HG03575 (cell line): ENCODE results near the gene IL9.
"Not testable (repeated sequence)": the region's sequence is repeated elsewhere in the genome, so short reads cannot be mapped to it uniquely, and the experiment has no call there.

ENCODE experiments used
- ATAC-seq: cut with Tn5 transposase; IDR thresholded peaks from one replicate; pipeline ENCODE4 v1.9.1; 2021; ENCODE audit not compliant: unreplicated experiment, insufficient number of reproducible peaks, low FRiP score; ENCODE audit errors: extremely low read depth

Gene IL9

GRCh38 chr5:135874461-135874860 lies 21.2 kb downstream of the IL9 start:
- no peak for ATAC-seq

- ATAC-seq, result no peak
Measured at GRCh38 chr5:135873831-135874230, 21.8 kb downstream of the IL9 start.

DNA sequence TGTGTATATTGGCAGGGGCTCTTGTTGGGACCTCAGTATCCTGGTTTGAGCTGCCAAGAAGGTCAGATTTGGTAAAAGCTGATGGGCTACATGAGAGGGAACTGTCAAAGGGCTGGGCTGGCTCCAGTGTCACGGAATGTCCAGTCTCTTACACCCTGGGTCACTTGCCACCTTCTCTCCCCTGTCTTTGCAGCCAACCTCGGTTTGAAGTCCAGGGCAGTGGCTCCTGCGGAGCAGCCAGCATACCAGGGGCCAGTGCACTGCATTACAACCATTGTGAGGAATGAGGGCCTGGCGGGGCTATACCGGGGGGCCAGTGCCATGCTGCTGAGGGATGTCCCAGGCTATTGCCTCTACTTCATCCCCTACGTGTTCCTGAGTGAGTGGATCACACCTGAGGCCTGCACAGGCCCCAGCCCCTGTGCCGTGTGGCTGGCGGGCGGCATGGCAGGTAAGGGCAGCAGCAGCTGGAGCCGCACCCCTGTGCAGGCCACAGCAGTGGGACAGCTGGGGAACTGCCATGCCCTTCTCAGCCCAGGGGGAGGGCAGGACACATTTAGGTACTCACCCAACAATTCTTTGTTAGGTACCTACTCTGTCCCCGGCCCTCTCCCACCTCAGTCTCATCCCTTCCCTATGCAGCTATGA lies 24.2 kb downstream of the IL9 start:
- ATAC-seq, result no peak

DNA sequence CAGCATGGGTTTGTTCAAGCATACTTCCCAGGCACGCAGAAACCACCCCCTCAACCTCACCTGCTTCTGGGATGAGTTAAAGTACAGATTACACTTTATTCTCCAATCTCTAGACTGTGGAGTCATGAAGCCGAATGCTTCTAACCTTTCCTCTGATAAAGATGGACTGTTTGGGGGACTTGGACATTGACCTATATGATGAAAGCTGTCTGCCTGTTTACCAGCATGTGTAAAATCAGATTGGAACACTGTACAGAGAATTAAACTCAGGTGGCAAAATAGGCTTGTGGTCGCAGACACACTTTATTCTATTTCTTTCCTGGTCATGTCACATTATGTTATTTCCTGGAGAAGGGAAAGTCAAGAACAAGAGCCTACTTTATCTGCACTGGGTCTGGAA lies 25.7 kb downstream of the IL9 start:
- no peak for ATAC-seq

DNA sequence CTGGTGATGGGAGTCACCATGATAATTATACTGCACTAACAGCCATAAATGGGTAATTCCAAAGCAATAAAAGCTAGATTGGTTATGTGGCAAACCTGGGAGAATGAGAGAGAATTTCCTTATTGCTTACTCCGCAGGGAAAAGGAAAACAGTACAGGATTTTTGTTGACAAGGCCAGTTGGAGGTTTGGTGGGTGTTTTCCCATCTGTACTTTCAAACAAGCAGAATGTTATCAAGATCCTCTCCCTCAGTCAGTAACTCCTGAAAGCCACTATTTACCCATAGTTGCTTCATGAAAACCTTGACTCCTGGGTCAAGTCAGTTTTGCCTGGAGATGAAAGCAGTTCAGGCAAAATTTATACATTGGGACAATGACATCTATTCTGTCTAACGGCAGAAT lies 26.4 kb downstream of the IL9 start:
- no peak for ATAC-seq

DNA sequence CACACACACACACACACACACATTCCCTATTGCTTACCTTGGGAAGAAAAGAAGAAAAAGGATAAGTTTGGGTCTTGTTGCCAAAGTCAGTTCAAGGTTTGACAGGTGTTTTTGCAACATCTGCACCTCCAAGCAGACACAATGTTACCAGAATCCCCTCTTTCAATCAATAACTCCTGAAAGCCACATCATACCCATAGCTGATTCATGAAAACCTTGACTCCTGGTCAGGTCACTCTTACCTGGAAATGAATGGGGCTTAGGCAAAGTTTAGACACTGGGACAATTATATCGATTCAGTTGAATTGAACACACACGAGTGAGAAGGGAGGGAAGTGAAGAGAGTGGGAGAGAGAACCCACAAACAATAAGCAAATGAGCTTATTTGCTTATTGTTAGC lies 27.0 kb downstream of the IL9 start:
- no peak for ATAC-seq

- no peak for ATAC-seq
Measured at GRCh38 chr5:135867599-135867998, 28.0 kb downstream of the IL9 start.

GRCh38 chr5:135866016-135866415 lies 29.6 kb downstream of the IL9 start:
- ATAC-seq, result no peak

- ATAC-seq, result no peak
Measured at GRCh38 chr5:135864503-135865435, 30.9 kb downstream of the IL9 start.

DNA sequence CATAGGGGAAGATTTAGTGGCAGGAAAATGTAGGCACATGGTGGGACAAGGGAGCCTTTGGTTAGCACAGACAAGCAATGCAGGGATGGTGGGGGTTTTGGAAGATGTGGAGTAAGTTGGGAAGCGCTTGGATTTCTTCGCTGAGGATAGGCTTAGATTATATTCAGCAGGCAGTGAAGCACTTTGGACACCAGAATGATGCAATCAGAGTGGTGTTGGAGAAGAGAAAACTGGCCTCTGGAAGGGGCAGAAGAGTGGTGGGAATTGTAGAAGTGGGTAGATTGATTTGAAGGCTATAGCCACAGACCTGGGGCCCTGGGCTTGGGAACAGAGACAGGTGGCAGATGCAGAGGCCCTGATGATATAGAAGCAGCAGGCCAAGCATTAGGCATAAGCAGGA lies 32.9 kb downstream of the IL9 start:
- ATAC-seq, result no peak

DNA sequence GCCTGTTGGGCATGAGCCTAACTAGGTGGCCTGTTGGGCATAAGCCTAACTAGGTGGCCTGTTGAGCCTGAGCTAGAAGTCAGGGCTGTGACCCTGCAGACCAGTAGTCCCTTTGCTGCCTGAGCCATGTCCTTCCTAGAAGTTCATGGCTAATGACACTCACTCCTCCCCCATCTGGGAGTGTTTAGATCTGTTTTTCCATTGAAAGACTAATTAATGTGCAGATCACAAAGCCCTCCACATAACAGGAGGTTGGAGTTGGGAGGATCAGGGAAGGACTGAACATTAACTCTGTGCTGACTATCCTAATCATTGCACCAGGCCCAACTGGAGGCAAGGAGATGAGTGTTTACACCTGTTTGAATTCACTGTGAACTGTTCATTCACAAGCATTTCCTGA lies 33.6 kb downstream of the IL9 start:
- no peak for ATAC-seq

GRCh38 chr5:135861641-135862040 lies 34.0 kb downstream of the IL9 start:
- no peak for ATAC-seq

GRCh38 chr5:135859641-135860040 lies 36.0 kb downstream of the IL9 start:
- ATAC-seq, result no peak

DNA sequence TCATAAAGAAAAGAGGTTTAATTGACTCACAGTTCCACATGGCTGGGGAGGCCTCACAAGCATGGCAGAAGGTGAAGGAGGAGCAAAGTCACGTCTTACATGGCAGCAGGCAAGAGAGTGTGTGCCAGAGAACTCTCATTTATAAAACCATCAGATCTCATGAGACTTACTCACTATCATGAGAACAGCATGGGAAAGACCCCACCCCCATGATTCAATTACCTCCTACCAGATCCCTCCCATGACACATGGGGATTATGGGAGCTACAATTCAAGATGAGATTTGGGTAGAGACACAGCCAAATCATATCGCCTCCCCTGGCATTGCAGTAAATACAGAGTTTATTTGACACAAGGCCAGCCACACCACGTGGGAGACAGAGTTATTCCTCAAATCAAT lies 36.5 kb downstream of the IL9 start:
- ATAC-seq, result not testable (repeated sequence)

- no peak for ATAC-seq
Measured at GRCh38 chr5:135857630-135858311, 37.9 kb downstream of the IL9 start.

- no peak for ATAC-seq
Measured at GRCh38 chr5:135851915-135852845, 43.5 kb downstream of the IL9 start.

DNA sequence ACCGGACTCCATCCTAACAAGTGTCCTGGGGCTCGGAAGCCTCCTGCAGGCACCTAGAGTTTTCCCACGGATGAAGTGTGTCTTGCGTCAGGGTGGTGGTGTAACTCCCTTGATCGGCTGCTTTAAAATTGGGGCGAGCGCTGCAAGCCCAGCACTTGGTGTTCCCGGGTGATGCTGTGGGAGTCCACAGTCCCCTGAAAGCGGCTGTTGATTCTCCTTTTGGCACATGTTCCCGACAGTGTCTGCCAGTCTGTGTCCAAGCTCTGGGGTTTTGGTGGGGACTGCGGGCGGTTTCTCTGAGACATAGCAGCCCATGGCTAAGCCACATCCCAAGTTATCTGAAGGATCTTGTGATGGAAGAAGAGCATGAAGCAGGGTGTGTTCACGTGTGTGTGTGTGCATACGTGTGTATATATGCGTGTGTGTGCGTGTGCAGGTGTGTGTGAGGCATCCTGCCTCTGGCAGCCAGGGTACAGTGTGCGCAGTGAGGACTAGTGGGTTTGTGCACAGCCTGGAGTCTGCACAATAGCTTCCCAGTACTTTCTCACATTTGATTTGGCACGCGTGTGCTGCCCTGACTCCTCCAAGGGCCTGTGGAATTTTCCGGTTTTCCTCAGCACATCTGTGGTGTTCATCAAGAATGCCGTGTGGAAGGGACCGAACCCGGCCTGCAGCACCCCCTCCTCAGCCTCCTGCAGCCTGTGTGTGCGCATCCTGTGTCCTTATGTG lies 44.3 kb downstream of the IL9 start:
- no peak for ATAC-seq

DNA sequence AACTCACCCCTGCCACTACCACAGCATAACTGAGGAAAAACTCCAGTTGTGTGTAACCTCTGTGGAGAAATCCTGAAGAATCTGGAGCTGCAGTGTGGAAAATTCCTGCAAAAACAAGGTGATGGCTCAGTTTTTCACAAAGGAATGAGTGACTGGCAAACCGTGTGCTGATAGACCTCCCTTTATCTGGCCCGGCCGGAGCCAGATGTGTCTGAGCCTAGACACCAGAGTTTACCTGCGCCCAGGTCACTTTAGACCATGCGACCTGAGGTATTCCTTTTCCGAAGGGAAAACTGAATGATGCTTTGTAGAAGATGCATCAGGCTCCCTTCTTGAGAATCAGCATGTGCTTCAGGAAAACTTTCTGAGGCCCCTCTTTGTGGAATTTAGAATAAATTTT lies 45.0 kb downstream of the IL9 start:
- ATAC-seq, result no peak
